ENCODE data around the gene CUTA. TPM values are rescaled to one million over a fixed set of nuclear protein-coding genes. Genes with fewer than 3 reads are reported as not detected.
"Not testable (repeated sequence)": the region's sequence is repeated elsewhere in the genome, so short reads cannot be mapped to it uniquely, and the experiment has no call there.

The CUTA gene
- total RNA-seq, 1 donor from 2014 or later: 319 TPM

DNA sequence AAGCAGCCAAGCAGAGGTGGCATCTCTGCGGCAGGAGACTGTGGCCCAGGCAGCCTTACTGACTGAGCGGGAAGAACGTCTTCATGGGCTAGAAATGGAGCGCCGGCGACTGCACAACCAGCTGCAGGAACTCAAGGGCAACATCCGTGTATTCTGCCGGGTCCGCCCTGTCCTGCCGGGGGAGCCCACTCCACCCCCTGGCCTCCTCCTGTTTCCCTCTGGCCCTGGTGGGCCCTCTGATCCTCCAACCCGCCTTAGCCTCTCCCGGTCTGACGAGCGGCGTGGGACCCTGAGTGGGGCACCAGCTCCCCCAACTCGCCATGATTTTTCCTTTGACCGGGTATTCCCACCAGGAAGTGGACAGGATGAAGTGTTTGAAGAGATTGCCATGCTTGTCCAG is 13.0 kb downstream of the CUTA start:
- H3K4me3 Mint-ChIP-seq: no peak overlapping the region
- TF ChIP-seq, protein P1, sequence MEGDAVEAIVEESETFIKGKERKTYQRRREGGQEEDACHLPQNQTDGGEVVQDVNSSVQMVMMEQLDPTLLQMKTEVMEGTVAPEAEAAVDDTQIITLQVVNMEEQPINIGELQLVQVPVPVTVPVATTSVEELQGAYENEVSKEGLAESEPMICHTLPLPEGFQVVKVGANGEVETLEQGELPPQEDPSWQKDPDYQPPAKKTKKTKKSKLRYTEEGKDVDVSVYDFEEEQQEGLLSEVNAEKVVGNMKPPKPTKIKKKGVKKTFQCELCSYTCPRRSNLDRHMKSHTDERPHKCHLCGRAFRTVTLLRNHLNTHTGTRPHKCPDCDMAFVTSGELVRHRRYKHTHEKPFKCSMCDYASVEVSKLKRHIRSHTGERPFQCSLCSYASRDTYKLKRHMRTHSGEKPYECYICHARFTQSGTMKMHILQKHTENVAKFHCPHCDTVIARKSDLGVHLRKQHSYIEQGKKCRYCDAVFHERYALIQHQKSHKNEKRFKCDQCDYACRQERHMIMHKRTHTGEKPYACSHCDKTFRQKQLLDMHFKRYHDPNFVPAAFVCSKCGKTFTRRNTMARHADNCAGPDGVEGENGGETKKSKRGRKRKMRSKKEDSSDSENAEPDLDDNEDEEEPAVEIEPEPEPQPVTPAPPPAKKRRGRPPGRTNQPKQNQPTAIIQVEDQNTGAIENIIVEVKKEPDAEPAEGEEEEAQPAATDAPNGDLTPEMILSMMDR (conservative IDR thresholded peaks at IDR 0.05): no peak
- no peaks in the 10 kb centered on the region for H3K27me3 Mint-ChIP-seq (ENCODE audit: low read depth)
- peaks cover 14% of the 10 kb centered on the region for H3K4me1 Mint-ChIP-seq
- peaks cover 33% of the 10 kb centered on the region for H3K36me3 Mint-ChIP-seq (ENCODE audit: low read depth)
- DNase-seq (ENCODE audit: low read depth, low spot score): no peak
- H3K9me3 Mint-ChIP-seq: no peaks in the 10 kb centered on the region
- no peak overlapping the region for H3K27ac Mint-ChIP-seq (ENCODE audit: unreplicated experiment)

DNA sequence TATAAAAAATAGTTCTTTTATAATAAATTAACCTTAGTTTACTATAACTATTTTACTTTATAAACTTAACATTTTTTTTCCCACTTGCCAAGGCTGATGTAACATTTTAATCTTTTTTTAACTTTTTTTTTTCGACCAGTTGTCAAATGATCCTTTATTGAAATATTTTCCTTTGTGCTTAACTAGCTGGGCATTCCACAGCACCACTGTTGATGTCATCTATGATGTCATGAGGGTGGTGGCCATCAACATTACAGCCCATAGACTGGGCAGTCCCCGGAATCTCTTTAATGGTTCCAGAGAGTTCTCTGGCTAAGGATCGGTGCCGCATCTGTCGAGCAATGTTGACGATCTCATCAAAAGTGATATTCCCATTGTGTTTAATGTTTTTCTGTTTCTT is 18.0 kb downstream of the CUTA start:
- H3K27ac Mint-ChIP-seq (ENCODE audit: unreplicated experiment); H3K9me3 Mint-ChIP-seq; DNase-seq (ENCODE audit: low read depth, low spot score); H3K27me3 Mint-ChIP-seq (ENCODE audit: low read depth): not testable (repeated sequence)
- Mint-ChIP-seq H3K4me1 (peaks cover 18% of the 10 kb centered on the region), H3K4me3 (peak overlapping the region; percentile 23), H3K36me3 (ENCODE audit: low read depth) (peaks cover 31% of the 10 kb centered on the region)

DNA sequence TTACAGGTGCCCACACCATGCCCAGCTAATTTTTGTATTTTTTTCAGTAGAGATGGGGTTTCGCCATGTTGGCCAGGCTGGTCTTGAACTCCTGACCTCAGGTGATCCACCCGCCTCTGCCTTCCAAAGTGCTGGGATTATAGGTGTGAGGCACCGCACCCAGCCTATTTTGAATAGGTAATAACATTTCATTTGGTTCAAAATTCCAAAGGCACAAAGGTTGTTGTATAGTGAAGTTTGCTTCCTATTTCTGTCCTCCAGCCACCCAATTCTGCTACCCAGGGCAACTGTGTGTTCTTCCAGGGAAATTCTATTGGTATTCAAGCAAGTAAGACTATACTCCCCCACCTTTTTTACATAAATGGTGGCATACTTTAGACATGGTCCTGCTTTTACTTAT is 19.3 kb downstream of the CUTA start:
- not testable (repeated sequence) for H3K9me3 Mint-ChIP-seq; H3K4me3 Mint-ChIP-seq; DNase-seq (ENCODE audit: low read depth, low spot score); H3K27ac Mint-ChIP-seq (ENCODE audit: unreplicated experiment); H3K27me3 Mint-ChIP-seq (ENCODE audit: low read depth)
- peaks cover 23% of the 10 kb centered on the region for H3K36me3 Mint-ChIP-seq (ENCODE audit: low read depth)
- peaks cover 24% of the 10 kb centered on the region for H3K4me1 Mint-ChIP-seq

DNA sequence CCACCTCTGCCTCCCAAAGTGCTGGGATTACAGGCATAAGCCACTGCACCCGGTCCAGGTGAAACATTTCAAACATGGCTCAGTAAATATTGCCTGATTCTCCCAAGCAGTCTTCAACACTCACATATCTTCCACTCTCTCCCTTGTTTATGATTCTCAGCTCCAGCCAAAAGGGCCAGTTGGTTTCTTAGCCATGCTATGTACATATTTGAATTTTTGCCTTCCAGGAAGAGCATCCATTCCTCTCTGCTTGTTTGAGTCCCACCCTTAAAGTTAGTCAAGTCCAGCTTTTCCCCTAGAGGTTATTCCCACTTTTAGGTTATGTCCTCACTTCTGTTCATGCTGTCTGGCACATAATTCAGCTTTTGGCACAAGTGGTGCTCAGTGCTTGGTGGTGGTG is 20.4 kb downstream of the CUTA start:
- no peaks in the 10 kb centered on the region for H3K9me3 Mint-ChIP-seq
- no peak overlapping the region for H3K27ac Mint-ChIP-seq (ENCODE audit: unreplicated experiment)
- H3K27me3 Mint-ChIP-seq (ENCODE audit: low read depth): no peaks in the 10 kb centered on the region
- peaks cover 32% of the 10 kb centered on the region for H3K4me1 Mint-ChIP-seq
- TF ChIP-seq, protein P1 (conservative IDR thresholded peaks at IDR 0.05): no peak
- no peak overlapping the region for H3K4me3 Mint-ChIP-seq
- DNase-seq (ENCODE audit: low read depth, low spot score): no peak
- peaks cover 20% of the 10 kb centered on the region for H3K36me3 Mint-ChIP-seq (ENCODE audit: low read depth)

DNA sequence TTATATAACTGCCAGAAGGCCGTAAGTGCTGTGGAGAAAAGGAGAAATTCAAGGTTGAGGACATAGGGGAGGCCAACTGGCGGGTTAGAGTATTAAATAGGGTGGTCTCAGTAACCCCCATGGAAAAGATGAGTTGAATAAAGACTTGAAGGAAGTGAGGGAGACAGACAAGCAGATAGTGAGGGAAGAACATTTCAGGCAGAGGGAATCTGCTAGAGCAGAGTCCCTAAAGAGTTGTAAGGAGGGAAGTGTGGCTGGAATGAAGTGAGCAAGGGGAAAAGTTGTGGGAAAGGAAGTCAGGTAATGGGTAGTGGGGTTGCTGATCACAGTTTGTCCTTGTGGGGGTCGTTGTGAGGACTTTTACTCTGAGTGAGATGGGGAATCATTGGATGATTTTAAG is 24.9 kb downstream of the CUTA start:
- H3K36me3 Mint-ChIP-seq (ENCODE audit: low read depth): peaks cover 13% of the 10 kb centered on the region
- no peak for DNase-seq (ENCODE audit: low read depth, low spot score)
- no peaks in the 10 kb centered on the region for H3K9me3 Mint-ChIP-seq
- no peaks in the 10 kb centered on the region for H3K27me3 Mint-ChIP-seq (ENCODE audit: low read depth)
- peak overlapping the region; percentile 66 for H3K27ac Mint-ChIP-seq (ENCODE audit: unreplicated experiment)
- TF ChIP-seq, protein P1 (conservative IDR thresholded peaks at IDR 0.05): no peak
- H3K4me1 Mint-ChIP-seq: peaks cover 51% of the 10 kb centered on the region
- H3K4me3 Mint-ChIP-seq: peak overlapping the region; percentile 98

DNA sequence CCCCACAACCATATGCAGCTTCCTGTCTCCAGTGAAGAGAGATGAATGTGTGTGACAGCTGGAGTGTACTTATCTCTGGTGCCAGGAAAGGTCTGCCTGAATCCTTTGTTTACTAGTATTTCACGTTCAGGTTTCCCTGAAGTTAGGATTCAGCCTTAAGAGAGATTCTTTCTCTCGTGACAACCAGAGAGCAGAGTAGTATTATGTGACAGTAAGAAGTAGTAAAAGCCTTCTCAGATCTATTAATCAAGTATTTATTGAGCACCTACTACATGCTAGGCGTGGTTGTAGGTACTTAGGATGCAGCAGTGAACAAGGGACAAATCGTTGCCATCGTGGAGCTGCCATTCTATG is 25.3 kb downstream of the CUTA start:
- TF ChIP-seq, protein P1 (conservative IDR thresholded peaks at IDR 0.05): no peak
- Mint-ChIP-seq H3K4me3 (peak overlapping the region; percentile 98), H3K4me1 (peaks cover 51% of the 10 kb centered on the region), H3K27me3 (ENCODE audit: low read depth) (no peaks in the 10 kb centered on the region), H3K9me3 (no peaks in the 10 kb centered on the region), H3K36me3 (ENCODE audit: low read depth) (peaks cover 9% of the 10 kb centered on the region), H3K27ac (ENCODE audit: unreplicated experiment) (peak overlapping the region; percentile 97)
- DNase-seq (ENCODE audit: low read depth, low spot score): no peak

Data from neural crest cell (in vitro differentiated cells).